Gastrocnemius medialis (tissue), 4 donors: Measurements from ENCODE around the gene DSCAML1. TPM values are rescaled to one million over a fixed set of nuclear protein-coding genes. Genes with fewer than 3 reads are reported as not detected.

Source experiments
- ATAC-seq, 2 donors: fragments of 150-250 bp; one replicate each; pipeline ENCODE4 v1.9.1; 2016
- DNase-seq, 2 donors: peaks; one replicate each; pipeline ENCODE4 v3.0.0-alpha.2; 2019
- H3K27ac ChIP-seq, 4 donors: fragments of 200-600 bp; sonication (generic); 1 replicate in 1 of 4; 2 replicates in 3 of 4; pipeline ENCODE4 v1.5.1; 2016 to 2018; ENCODE audit warnings: mild to moderate bottlenecking in 2 of 4, moderate library complexity in 1 of 4
- H3K27me3 ChIP-seq, 3 donors: fragments of 200-600 bp; sonication (generic) in 2 of 3; 1 replicate in 1 of 3; 2 replicates in 2 of 3; pipeline versions ENCODE4 v1.5.1 to v1.6.0; 2016 to 2019; ENCODE audit warnings: mild to moderate bottlenecking in 1 of 3, moderate library complexity in 1 of 3
- H3K36me3 ChIP-seq, 2 donors: fragments of 200-600 bp; sonication (generic) in 1 of 2; one replicate each; pipeline ENCODE4 v1.5.1; 2017 to 2018
- H3K4me1 ChIP-seq, 2 donors: fragments of 200-600 bp; sonication (generic) in 1 of 2; one replicate each; pipeline ENCODE4 v1.5.1; 2016 to 2017; ENCODE audit warnings: mild to moderate bottlenecking in 2 of 2
- H3K4me3 ChIP-seq, 4 donors: fragments of 200-600 bp; sonication (generic) in 3 of 4; 1 replicate in 1 of 4; 2 replicates in 3 of 4; pipeline ENCODE4 v1.5.1; 2016 to 2019; ENCODE audit warnings: mild to moderate bottlenecking in 2 of 4
- H3K9me3 ChIP-seq, 3 donors: fragments of 200-600 bp; sonication (generic) in 2 of 3; 1 replicate in 1 of 3; 2 replicates in 2 of 3; pipeline ENCODE4 v1.5.1; 2016 to 2019
- POLR2A ChIP-seq, 2 donors: fragments of 450-650 bp; IDR thresholded peaks; one replicate each; pipeline ENCODE4 v1.6.1; 2017; ENCODE audit warnings: antibody characterized with exemption in 2 of 2, mild to moderate bottlenecking in 2 of 2, moderate library complexity in 2 of 2
- in situ Hi-C, 4 donors: fragments of 200-750 bp; cut with MboI; loops; one replicate each; pipeline versions ENCODE4 v1.15.0 to v1.8.0; 2017; ENCODE audit warnings: low sequenced_read_pairs in 4 of 4
- intact Hi-C: fragments of 100-400 bp; cut with DNase I; formaldehyde crosslinking; loops from one replicate; pipeline ENCODE4 v1.15.1; 2023; ENCODE audit warnings: low total_unique reads
- total RNA-seq, 4 donors: library from RNA; depleted of rRNA; stranded (reverse); fragments of >200 nt; gene quantifications; one replicate each; pipeline versions ENCODE4 v1.1.0 to v1.2.3, GENCODE V29; 2016
- TF ChIP-seq, protein P1 (sequence below), 5 experiments: fragments of 450-650 bp in 3 of 5; fragments of 200-600 bp in 2 of 5; sonication (generic) in 2 of 5; IDR thresholded peaks in 4 of 5; conservative IDR thresholded peaks in 1 of 5; 1 replicate in 4 of 5; 2 replicates in 1 of 5; pipeline ENCODE4 v1.5.1; 2016 to 2019; ENCODE audit warnings: antibody characterized with exemption in 5 of 5, mild to moderate bottlenecking in 3 of 5, moderate library complexity in 3 of 5

The DSCAML1 gene
- total RNA-seq, 4 donors from 2014 or later = 0.05 to 0.15 (median 0.07) TPM

DNA sequence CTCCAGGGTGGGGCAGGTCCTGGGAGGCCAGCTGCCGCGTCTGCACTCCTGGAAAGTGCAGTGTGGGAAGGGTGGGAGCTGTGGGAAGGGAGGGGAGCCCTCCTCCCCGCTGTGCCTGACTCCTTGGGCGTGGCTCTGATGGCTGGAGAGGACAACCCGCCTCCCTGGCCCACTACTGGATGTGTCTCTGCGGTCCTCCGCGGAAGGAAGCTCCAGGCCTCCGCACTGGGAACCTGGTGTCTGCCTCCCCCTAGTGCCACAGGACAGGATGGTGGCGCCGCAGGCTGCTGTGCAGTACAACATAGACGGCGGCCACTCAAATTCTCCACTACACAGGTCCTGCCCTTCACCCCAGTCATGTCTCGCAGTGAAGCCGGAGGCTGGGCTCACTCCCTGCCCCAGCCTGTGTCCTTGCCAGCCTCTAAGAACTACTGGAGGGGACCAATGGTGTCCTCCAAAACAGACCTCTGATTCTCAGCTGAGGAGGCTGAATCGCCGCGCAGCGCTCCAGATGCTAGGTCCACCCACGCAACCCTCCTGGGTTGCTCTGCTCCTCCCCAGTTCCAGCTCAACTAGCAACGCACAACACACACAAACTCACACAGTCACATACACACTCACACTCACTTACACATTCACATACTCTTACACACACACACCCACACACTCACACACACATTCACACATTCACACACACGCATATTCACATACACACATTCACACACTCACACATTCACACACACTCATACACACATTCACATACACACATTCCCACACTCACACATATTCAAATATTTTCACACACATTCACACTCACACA is 12.4 kb upstream of the DSCAML1 start:
- Histone ChIP-seq H3K36me3 (no peaks in the 10 kb centered on the region), H3K4me1 (no peaks in the 10 kb centered on the region), H3K4me3 (no peak overlapping the region), H3K27me3 (peaks cover 0 to 11% (median 0%) of the 10 kb centered on the region in 3 donors), H3K27ac (peak overlapping the region in 2 of 4 donors; percentile 24 to 25), H3K9me3 (no peaks in the 10 kb centered on the region)
- intact Hi-C loops (loop anchor here (5.0 kb wide), 1 partner anchor 33 kb away; no protein-coding TSS in a partner anchor), in situ Hi-C loops (loop anchor here (5.0 to 10.0 kb wide), 4 partner anchors 135 to 385 kb away; no protein-coding TSS in a partner anchor)
- DNase-seq (peak in 1 of 2 donors; percentile 56), ATAC-seq (peak; percentile 26 to 65)
- TF ChIP-seq POLR2A (IDR thresholded peaks at IDR 0.05) = no peak
- TF ChIP-seq, protein P1, sequence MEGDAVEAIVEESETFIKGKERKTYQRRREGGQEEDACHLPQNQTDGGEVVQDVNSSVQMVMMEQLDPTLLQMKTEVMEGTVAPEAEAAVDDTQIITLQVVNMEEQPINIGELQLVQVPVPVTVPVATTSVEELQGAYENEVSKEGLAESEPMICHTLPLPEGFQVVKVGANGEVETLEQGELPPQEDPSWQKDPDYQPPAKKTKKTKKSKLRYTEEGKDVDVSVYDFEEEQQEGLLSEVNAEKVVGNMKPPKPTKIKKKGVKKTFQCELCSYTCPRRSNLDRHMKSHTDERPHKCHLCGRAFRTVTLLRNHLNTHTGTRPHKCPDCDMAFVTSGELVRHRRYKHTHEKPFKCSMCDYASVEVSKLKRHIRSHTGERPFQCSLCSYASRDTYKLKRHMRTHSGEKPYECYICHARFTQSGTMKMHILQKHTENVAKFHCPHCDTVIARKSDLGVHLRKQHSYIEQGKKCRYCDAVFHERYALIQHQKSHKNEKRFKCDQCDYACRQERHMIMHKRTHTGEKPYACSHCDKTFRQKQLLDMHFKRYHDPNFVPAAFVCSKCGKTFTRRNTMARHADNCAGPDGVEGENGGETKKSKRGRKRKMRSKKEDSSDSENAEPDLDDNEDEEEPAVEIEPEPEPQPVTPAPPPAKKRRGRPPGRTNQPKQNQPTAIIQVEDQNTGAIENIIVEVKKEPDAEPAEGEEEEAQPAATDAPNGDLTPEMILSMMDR (IDR thresholded peaks at IDR 0.05 in 4 of 5, conservative IDR thresholded peaks at IDR 0.05 in 1 of 5) = peak in 2 of 5 experiments; percentile 17 to 40

DNA sequence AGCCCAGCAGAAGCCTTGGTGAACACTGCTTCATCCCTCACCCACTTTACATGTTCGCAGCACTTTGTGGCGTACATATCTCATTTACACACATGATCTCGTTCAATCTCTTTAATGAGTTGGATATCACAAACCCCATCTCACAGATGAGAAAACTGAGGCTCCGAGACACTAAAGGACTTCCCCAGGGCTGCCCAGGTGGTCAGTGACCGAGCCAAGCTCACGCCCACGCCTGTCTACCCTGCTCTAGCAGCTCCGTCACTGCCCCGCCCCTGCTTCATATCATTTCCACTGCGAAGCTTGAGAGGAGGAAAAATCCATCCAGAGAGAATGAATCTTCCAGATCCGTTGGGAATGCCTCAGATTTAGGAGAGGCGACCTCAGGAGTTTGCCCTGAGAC is 11.8 kb upstream of the DSCAML1 start:
- H3K4me3 ChIP-seq = no peak overlapping the region
- in situ Hi-C loops = loop anchor here (5.0 to 10.0 kb wide), 4 partner anchors 136 to 384 kb away; no protein-coding TSS in a partner anchor
- ATAC-seq (no peak), DNase-seq (no peak)
- no peaks in the 10 kb centered on the region for H3K4me1 ChIP-seq
- TF ChIP-seq, protein P1 (IDR thresholded peaks at IDR 0.05 in 4 of 5, conservative IDR thresholded peaks at IDR 0.05 in 1 of 5) = no peak
- no peak for TF ChIP-seq POLR2A (IDR thresholded peaks at IDR 0.05)
- H3K27me3 ChIP-seq = peaks cover 0 to 11% (median 0%) of the 10 kb centered on the region in 3 donors
- no peaks in the 10 kb centered on the region for H3K9me3 ChIP-seq
- intact Hi-C loops = loop anchor here (5.0 kb wide), 1 partner anchor 34 kb away; no protein-coding TSS in a partner anchor
- peak overlapping the region in 2 of 4 donors; percentile 24 to 25 for H3K27ac ChIP-seq
- H3K36me3 ChIP-seq = no peaks in the 10 kb centered on the region

DNA sequence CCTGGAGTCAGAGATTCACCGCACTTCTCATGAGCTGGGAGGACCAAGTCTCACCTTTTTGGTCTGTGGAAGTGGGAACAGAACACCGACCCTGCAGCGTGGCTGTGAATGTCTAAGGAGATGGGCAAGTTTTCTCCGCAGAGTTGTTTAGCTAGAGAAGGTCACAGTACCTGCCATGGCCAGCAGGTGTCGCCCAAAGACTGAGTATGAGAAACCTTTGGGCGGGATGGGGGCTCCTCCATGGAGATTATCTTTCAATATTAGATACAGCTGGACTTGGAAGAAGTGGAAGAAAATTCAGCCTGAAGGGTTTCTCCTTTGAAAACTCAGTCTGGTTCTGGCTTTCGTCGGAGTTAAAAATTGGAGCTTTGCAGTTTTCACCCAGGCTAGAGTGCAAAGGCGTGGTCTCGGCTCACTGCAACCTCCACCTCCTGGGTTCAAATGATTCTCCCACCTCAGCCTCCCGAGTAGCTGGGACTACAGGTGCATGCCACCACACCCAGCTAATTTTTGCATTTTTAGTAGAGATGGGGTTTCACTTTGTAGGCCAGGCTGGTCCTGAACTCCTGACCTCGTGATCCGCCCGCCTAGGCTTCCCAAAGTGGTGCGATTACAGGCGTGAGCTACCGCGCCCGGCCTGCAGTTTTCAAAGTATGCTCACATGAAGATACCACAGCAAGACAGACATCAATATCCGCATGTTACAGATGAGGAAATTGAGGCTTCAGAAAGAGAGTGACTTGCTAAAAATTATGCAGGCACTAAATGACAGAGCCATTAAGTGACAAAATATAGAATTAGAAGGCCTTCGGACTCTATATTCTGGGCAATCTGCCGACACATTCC is 10.7 kb upstream of the DSCAML1 start:
- Histone ChIP-seq H3K27me3 (peaks cover 0 to 11% (median 0%) of the 10 kb centered on the region in 3 donors), H3K4me1 (no peaks in the 10 kb centered on the region), H3K36me3 (no peaks in the 10 kb centered on the region), H3K9me3 (no peaks in the 10 kb centered on the region), H3K27ac (no peak overlapping the region), H3K4me3 (no peak overlapping the region)
- in situ Hi-C loops (loop anchor here (5.0 to 10.0 kb wide), 4 partner anchors 137 to 383 kb away; no protein-coding TSS in a partner anchor), intact Hi-C loops (loop anchor here (1.0 to 5.0 kb wide), 3 partner anchors 35 to 246 kb away; no protein-coding TSS in a partner anchor)
- TF ChIP-seq POLR2A (IDR thresholded peaks at IDR 0.05) = no peak
- TF ChIP-seq, protein P1 (IDR thresholded peaks at IDR 0.05 in 4 of 5, conservative IDR thresholded peaks at IDR 0.05 in 1 of 5) = peak; percentile 83 to 89 (median 87)
- DNase-seq (peak in 1 of 2 donors; percentile 57), ATAC-seq (peak; percentile 68 to 74)

DNA sequence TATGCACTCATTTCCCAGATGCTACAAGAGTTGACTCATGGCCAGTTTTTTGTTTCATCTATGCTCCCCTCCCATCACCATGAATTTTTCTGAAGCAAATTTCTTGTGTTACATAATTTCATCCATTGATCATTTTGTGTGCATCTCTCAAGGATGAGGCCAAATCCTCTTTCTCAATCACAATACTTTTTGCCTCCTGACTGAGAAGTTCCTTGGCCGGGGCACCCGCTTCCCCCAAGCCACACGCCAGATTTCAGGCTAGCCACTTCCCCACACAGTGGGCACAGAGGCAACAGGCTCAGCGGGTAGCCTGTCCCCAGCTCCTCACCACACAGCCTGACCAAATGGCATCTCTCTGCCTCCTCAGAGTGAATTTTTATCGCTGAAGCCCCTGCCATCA is 9.8 kb upstream of the DSCAML1 start:
- in situ Hi-C loops = loop anchor here (5.0 to 10.0 kb wide), 4 partner anchors 138 to 382 kb away; no protein-coding TSS in a partner anchor
- Histone ChIP-seq H3K36me3 (no peaks in the 10 kb centered on the region), H3K27ac (no peak overlapping the region), H3K4me3 (no peak overlapping the region), H3K4me1 (no peaks in the 10 kb centered on the region), H3K27me3 (peaks cover 0 to 11% (median 0%) of the 10 kb centered on the region in 3 donors), H3K9me3 (no peaks in the 10 kb centered on the region)
- ATAC-seq (no peak), DNase-seq (no peak)
- intact Hi-C loops = loop anchor here (1.0 to 5.0 kb wide), 3 partner anchors 35 to 246 kb away; no protein-coding TSS in a partner anchor
- TF ChIP-seq POLR2A (IDR thresholded peaks at IDR 0.05) = no peak
- TF ChIP-seq, protein P1 (IDR thresholded peaks at IDR 0.05 in 4 of 5, conservative IDR thresholded peaks at IDR 0.05 in 1 of 5) = no peak
